B cell (primary cell): ENCODE data around the gene ERC1.

Experiments used
- CTCF ChIP-seq: fragments of 200-600 bp; IDR thresholded peaks from one replicate; pipeline ENCODE4 v1.8.0; 2022; ENCODE audit warnings: antibody characterized with exemption, mild to moderate bottlenecking
- EZH2 ChIP-seq: IDR thresholded peaks from 2 replicates; pipeline ENCODE4 v1.6.1; 2012; ENCODE audit warnings: borderline replicate concordance, low read depth, mild to moderate bottlenecking, moderate library complexity, low read length; ENCODE audit not compliant: insufficient read depth, poor library complexity, severe bottlenecking

- TF ChIP-seq CTCF (no peak), EZH2 (no peak)
These were observed 490.3 kb downstream of the ERC1 start for GRCh38 chr12:1481326-1481725.
